BE2C (cell line): ENCODE results near the gene THEM5.

ENCODE experiments used
- DNase-seq: peaks from one replicate; pipeline ENCODE4 v3.0.0-alpha.2; 2020
- H3K27me3 ChIP-seq: fragments of 250-450 bp; sonication (Bioruptor Pico); 2 replicates; pipeline ENCODE4 v1.5.1; 2020; ENCODE audit warnings: mild to moderate bottlenecking
- H3K36me3 ChIP-seq: fragments of 250-450 bp; sonication (Bioruptor Pico); 2 replicates; pipeline ENCODE4 v1.5.1; 2020; ENCODE audit warnings: mild to moderate bottlenecking
- H3K4me1 ChIP-seq: fragments of 250-450 bp; sonication (Bioruptor Pico); 2 replicates; pipeline ENCODE4 v1.5.1; 2020
- H3K4me3 ChIP-seq: 2 replicates; pipeline ENCODE4 v1.5.1; 2011; ENCODE audit warnings: low read depth, low read length
- H3K9me3 ChIP-seq: fragments of 250-450 bp; sonication (Bioruptor Pico); 2 replicates; pipeline ENCODE4 v1.5.1; 2020
- CTCF ChIP-seq: IDR thresholded peaks from 2 replicates; pipeline ENCODE4 v1.5.1; 2012; ENCODE audit warnings: mild to moderate bottlenecking, low read depth, low read length

THEM5 gene

GRCh38 chr1:151803164-151803563 lies 50.3 kb downstream of the THEM5 start:
- Histone ChIP-seq H3K4me3 (no peak overlapping the region), H3K9me3 (no peaks in the 10 kb centered on the region), H3K36me3 (no peaks in the 10 kb centered on the region), H3K4me1 (peaks cover 37% of the 10 kb centered on the region), H3K27me3 (no peaks in the 10 kb centered on the region)
- no peak for TF ChIP-seq CTCF
- DNase-seq, result peak; percentile 87

GRCh38 chr1:151802372-151802771 lies 51.1 kb downstream of the THEM5 start:
- no peaks in the 10 kb centered on the region for H3K9me3 ChIP-seq
- H3K4me3 ChIP-seq, result no peak overlapping the region
- no peak for TF ChIP-seq CTCF
- no peak for DNase-seq
- H3K4me1 ChIP-seq, result peaks cover 37% of the 10 kb centered on the region
- H3K27me3 ChIP-seq, result no peaks in the 10 kb centered on the region
- no peaks in the 10 kb centered on the region for H3K36me3 ChIP-seq

DNA sequence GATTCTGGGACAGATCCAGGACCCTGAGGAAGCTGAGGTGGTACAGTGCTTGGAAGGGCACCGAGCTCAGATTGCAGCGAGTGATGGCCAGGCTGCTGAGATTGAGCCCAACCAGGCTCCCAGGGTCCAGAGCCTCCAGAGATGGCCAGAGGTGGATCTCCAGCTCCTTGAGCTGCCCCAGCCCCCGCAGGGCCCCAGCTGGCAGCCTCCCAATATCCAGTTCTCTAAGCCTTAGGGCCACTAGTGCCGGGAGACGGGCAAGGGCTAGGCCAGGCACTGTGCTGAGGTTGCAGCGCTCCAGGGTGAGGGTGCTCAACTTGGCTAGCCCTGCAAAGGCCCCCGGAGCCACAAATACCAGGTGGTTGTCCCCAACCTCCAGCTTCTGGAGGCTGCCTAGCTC lies 51.7 kb downstream of the THEM5 start:
- Histone ChIP-seq H3K9me3 (no peaks in the 10 kb centered on the region), H3K4me1 (peaks cover 37% of the 10 kb centered on the region), H3K27me3 (no peaks in the 10 kb centered on the region), H3K36me3 (no peaks in the 10 kb centered on the region), H3K4me3 (no peak overlapping the region)
- no peak for DNase-seq
- TF ChIP-seq CTCF, result no peak

DNA sequence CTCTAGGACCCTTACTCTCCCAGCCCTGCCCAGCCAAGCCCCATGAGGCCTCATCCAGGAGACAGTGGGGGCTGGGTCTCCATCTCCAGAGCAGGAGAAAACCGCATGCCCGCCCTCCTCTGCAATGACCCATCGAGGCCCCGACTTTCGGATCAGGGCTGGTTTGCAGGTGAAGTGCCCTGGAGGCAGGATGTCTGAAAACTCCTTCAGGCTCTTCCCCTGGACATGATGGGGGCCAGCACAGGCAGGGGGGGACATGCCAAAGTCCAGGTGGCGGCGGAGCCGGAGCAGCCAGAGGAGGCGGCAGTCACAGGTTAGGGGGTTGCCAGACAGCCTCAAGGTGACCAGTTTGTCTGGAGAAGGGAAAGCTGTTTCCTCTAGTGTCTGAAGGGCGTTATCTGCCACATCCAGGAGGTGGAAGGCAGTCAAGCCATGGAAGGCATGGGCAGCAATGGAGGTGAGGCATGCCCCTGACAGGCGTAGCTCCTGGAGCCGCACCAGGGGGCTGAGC lies 52.1 kb downstream of the THEM5 start:
- peaks cover 37% of the 10 kb centered on the region for H3K4me1 ChIP-seq
- no peaks in the 10 kb centered on the region for H3K27me3 ChIP-seq
- H3K36me3 ChIP-seq, result no peaks in the 10 kb centered on the region
- H3K9me3 ChIP-seq, result no peaks in the 10 kb centered on the region
- DNase-seq, result no peak
- no peak for TF ChIP-seq CTCF
- H3K4me3 ChIP-seq, result no peak overlapping the region

DNA sequence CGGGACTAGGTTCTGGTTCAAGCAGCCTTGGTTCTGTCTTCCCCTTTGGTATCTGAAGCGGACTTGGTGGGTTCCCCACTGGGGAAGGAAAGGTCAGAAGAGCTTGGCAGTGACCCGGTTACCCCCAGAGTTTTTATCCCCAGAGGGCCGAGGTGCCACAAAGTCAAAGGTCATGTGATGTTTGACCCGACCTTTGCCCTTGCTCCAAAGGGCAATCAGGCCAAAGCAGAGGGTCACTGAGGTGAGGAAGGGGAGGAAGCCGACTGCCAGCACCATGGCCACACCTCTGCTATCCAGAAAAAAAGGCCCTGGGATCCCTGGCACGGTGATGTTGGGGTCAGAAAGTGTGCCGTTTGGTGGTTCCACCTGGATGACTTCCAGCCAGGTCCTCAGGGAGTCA lies 52.7 kb downstream of the THEM5 start:
- no peaks in the 10 kb centered on the region for H3K36me3 ChIP-seq
- peaks cover 37% of the 10 kb centered on the region for H3K4me1 ChIP-seq
- no peaks in the 10 kb centered on the region for H3K27me3 ChIP-seq
- H3K9me3 ChIP-seq, result no peaks in the 10 kb centered on the region
- no peak for DNase-seq
- no peak overlapping the region for H3K4me3 ChIP-seq
- no peak for TF ChIP-seq CTCF

GRCh38 chr1:151799179-151800022 lies 54.1 kb downstream of the THEM5 start:
- TF ChIP-seq CTCF, result no peak
- Histone ChIP-seq H3K36me3 (no peaks in the 10 kb centered on the region), H3K4me1 (peaks cover 33% of the 10 kb centered on the region), H3K27me3 (no peaks in the 10 kb centered on the region), H3K4me3 (no peak overlapping the region), H3K9me3 (no peaks in the 10 kb centered on the region)
- peak; percentile 38 for DNase-seq
